Measurements from ENCODE around the gene LCP1.

Gene LCP1

DNA sequence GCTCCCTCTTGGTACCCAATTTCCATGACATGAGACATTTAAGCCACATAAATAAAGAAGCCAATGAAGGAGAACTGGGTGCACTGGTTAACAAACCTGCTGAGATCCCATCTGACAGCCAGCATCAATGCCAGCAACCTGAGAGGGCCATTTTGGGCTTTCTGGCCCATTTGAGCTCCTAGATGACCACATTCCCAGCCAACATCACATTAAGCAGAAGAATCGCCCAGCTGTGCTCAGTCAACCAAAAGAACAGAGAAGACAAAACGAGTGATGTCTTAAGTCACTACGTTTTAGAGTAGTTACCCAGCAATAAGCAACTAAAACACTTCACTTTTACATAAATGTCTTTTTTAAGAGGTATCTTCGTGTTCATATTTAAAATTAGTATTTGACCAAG lies 21.9 kb downstream of the LCP1 start:
- H3K27ac ChIP-seq = 0 out of 2 replicates have a peak overlapping the region, but pooled peaks have one; percentile 4
- TF ChIP-seq POLR2AphosphoS5 (IDR thresholded peaks at IDR 0.05; ENCODE audit: borderline replicate concordance, low read depth, low read length) = no peak
- no peak for TF ChIP-seq EZH2 (IDR thresholded peaks at IDR 0.05)
- TF ChIP-seq FOXP2 (optimal IDR thresholded peaks at IDR 0.05; ENCODE audit: control extremely low read depth, extremely low read length, insufficient read depth) = no peak
- H3K9me3 ChIP-seq (ENCODE audit: low read depth, low read length) = no peaks in the 10 kb centered on the region
- H3K36me3 ChIP-seq (ENCODE audit: insufficient read depth, low read length) = peaks cover 11% of the 10 kb centered on the region; the same call in 1 of the 2 replicates
- H3K9ac ChIP-seq (ENCODE audit: insufficient read length) = no peak overlapping the region
- no peak for DNase-seq (ENCODE audit: low read depth, low spot score)
- H3K4me3 ChIP-seq = no peak overlapping the region

DNA sequence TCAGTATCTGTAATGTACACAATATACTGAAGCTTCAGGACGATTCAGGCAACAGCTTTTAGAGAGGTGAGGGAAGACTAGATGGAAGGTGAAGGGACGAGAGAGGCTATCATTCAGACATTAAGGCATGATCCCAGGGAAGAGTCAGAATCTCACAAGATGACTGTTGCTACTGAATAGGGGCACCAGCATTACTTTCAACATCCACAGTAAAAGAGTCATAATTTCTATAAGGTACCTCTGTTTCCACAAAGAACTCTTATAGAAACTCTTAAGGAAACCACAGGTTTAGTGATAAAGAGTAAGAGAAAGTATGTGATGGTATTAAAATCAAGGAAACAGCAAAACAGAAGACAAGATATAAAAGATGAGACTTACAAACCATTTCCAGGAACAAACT lies 23.0 kb downstream of the LCP1 start:
- DNase-seq (ENCODE audit: low read depth, low spot score) = no peak
- no peaks in the 10 kb centered on the region for H3K9me3 ChIP-seq (ENCODE audit: low read depth, low read length)
- no peak overlapping the region for H3K4me3 ChIP-seq
- no peak overlapping the region for H3K27ac ChIP-seq
- H3K36me3 ChIP-seq (ENCODE audit: insufficient read depth, low read length) = peaks cover 15% of the 10 kb centered on the region
- TF ChIP-seq EZH2 (IDR thresholded peaks at IDR 0.05) = no peak
- TF ChIP-seq POLR2AphosphoS5 (IDR thresholded peaks at IDR 0.05; ENCODE audit: borderline replicate concordance, low read depth, low read length) = no peak
- no peak for TF ChIP-seq FOXP2 (optimal IDR thresholded peaks at IDR 0.05; ENCODE audit: control extremely low read depth, extremely low read length, insufficient read depth)
- no peak overlapping the region for H3K9ac ChIP-seq (ENCODE audit: insufficient read length)

DNA sequence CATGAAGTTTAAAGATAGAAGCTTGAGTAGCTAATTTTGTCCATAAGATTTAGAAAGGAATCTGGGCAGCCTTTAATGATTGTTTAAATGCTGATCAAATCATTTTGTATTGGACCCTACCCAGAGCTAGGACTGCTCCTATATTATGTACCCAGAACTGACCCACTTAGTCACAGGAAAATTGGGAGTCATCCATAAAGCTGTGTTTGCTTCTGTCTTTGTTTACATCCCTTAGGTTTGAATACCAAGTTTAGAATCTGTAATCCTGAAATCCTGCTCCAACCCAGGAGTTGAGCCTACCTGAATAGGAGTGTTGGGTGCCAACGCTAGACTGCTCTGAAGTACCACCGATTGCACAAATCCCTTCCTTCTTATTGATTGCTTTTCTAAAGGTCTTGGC lies 23.8 kb downstream of the LCP1 start:
- no peak for DNase-seq (ENCODE audit: low read depth, low spot score)
- H3K9ac ChIP-seq (ENCODE audit: insufficient read length) = no peak overlapping the region
- H3K27ac ChIP-seq = no peak overlapping the region
- H3K9me3 ChIP-seq (ENCODE audit: low read depth, low read length) = no peaks in the 10 kb centered on the region
- TF ChIP-seq EZH2 (IDR thresholded peaks at IDR 0.05) = no peak
- TF ChIP-seq FOXP2 (optimal IDR thresholded peaks at IDR 0.05; ENCODE audit: control extremely low read depth, extremely low read length, insufficient read depth) = no peak
- TF ChIP-seq POLR2AphosphoS5 (IDR thresholded peaks at IDR 0.05; ENCODE audit: borderline replicate concordance, low read depth, low read length) = no peak
- H3K36me3 ChIP-seq (ENCODE audit: insufficient read depth, low read length) = peaks cover 17% of the 10 kb centered on the region
- no peak overlapping the region for H3K4me3 ChIP-seq

DNA sequence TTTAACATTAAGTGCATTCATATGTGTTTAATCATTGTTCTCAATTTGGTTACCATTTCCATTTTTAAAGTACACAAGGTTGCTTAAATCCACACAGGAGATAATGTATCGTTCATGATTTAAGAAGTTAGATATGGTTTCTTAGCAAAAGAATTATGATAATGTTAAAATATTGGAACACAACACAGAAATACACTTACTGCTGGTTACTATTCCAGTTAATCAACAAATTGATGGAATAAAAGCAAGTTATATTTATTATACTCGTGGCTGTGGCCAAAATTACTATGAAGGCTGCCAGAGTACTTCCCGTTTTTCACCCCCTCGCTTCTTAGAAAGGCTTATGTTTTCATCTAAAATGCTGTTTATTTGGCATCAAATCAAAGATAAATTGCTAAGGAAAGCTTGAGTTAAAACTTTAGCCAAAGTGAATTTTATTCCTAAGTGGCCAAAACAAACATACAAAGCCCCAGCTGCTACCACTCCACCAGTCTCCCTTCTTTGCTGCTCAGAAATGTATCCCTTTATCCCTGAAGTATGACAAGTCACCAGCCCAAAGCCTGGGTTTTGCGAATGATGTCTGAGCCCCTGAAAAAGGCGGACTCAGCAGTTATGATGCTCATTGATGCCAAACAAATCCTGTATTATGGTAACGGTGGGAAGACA lies 27.7 kb downstream of the LCP1 start:
- TF ChIP-seq FOXP2 (optimal IDR thresholded peaks at IDR 0.05; ENCODE audit: control extremely low read depth, extremely low read length, insufficient read depth) = no peak
- no peak for TF ChIP-seq POLR2AphosphoS5 (IDR thresholded peaks at IDR 0.05; ENCODE audit: borderline replicate concordance, low read depth, low read length)
- no peak for TF ChIP-seq EZH2 (IDR thresholded peaks at IDR 0.05)
- Histone ChIP-seq H3K9ac (ENCODE audit: insufficient read length) (no peak overlapping the region), H3K27ac (no peak overlapping the region), H3K9me3 (ENCODE audit: low read depth, low read length) (no peaks in the 10 kb centered on the region), H3K4me3 (no peak overlapping the region), H3K36me3 (ENCODE audit: insufficient read depth, low read length) (peaks cover 39% of the 10 kb centered on the region)
- no peak for DNase-seq (ENCODE audit: low read depth, low spot score)

DNA sequence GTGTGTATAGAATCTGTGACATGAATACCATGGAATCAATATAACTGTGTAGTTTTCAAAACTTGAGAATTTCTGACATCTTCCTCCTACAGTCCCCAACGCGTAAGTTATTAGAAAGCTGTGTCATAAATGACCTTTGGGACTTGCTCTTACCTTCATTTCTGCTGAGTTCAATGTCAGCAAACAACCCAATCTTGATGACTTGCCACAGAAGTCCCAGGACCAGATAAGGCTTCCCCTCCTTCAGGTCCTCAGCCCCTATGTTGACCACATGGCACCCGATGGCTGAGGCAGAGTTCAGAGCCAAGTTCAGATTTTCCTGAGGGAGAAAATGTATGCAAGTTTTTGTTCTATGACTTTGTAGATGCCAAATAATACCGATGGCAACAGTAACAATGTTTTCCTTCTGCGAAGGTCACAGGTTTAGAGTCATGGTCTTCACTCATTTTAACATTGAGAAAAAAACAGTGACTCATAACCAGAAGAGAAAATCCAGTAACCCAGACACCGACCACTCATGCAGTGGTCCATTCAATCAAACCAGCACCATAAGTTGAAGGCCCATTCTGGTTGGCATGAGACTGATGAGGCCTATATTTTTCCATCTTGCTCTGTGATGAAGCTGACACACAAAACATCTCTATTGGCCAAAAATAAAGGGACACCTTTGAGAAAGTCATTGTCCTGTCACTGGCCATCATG lies 29.2 kb downstream of the LCP1 start:
- Histone ChIP-seq H3K9ac (ENCODE audit: insufficient read length) (no peak overlapping the region), H3K4me3 (no peak overlapping the region), H3K9me3 (ENCODE audit: low read depth, low read length) (no peaks in the 10 kb centered on the region), H3K36me3 (ENCODE audit: insufficient read depth, low read length) (peaks cover 28% of the 10 kb centered on the region), H3K27ac (no peak overlapping the region)
- no peak for DNase-seq (ENCODE audit: low read depth, low spot score)
- no peak for TF ChIP-seq EZH2 (IDR thresholded peaks at IDR 0.05)
- no peak for TF ChIP-seq POLR2AphosphoS5 (IDR thresholded peaks at IDR 0.05; ENCODE audit: borderline replicate concordance, low read depth, low read length)
- no peak for TF ChIP-seq FOXP2 (optimal IDR thresholded peaks at IDR 0.05; ENCODE audit: control extremely low read depth, extremely low read length, insufficient read depth)

DNA sequence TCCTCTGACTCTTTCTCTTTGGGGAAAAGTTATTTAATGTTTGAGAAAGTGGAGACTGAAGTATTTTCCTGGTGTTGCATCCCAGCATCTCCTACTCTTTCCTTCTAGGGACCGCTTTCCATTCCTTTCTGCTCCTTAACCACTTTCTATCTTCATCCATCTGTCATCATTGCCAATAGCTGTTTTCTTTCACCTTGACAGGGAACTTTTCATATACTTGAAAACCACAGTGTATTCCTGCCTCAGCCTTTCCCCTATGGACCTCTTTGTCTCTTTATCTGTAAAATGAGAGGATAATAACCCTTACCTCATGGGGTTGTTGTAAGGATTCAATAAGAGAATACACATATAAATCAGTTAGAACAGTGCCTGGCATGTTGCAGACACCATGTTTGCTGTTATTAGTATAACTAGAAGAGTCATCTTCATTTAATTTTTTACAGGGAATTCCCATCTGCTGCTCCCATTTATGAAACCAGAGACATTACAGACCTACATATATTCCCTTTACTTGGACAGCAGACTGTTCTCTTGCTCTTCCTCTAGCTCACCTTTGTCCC lies 31.8 kb downstream of the LCP1 start:
- Histone ChIP-seq H3K27ac (no peak overlapping the region), H3K9ac (ENCODE audit: insufficient read length) (no peak overlapping the region), H3K36me3 (ENCODE audit: insufficient read depth, low read length) (peaks cover 28% of the 10 kb centered on the region), H3K4me3 (no peak overlapping the region), H3K9me3 (ENCODE audit: low read depth, low read length) (no peaks in the 10 kb centered on the region)
- TF ChIP-seq POLR2AphosphoS5 (IDR thresholded peaks at IDR 0.05; ENCODE audit: borderline replicate concordance, low read depth, low read length) (no peak), EZH2 (IDR thresholded peaks at IDR 0.05) (no peak), FOXP2 (optimal IDR thresholded peaks at IDR 0.05; ENCODE audit: control extremely low read depth, extremely low read length, insufficient read depth) (no peak)
- DNase-seq (ENCODE audit: low read depth, low spot score) = no peak

DNA sequence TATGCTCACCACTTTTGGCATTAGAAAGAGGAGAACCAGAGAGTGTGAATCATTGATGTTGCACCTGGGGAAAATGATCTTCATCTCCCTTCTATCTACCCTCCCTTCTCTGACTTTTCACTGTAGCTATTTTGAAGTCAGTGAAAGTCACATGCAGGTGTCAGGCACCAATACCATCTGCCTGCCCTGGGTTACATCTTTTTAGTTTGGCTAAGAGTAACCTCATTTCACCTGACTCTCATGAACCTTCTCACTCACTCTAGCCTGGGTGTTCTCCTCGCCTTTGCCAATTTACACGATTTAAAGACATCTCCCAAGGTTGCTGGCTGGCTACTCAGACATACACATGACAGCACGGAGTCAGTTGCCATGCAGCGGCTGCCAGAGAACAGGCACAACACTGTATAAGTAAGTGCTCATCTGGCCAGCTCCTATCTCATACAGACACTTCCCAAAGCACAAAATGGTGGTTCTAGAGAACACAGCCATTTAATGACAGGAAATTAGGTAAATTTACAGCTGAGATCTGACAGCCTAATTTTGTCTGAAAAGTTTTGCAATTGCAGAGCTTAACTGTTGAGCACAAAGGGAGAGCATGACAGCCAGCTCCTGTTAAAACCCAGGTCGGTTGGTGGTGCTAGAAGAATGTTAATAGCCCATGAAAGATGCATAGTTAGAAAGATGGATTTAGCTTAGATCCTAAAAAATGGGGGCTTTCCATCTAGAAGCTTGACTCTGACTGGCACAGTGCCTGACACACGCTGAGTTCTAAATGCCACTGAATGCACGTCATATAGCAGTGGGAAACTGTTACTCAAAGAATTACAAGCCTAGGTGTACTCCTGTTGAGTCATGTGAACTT lies 32.5 kb downstream of the LCP1 start:
- Histone ChIP-seq H3K27ac (no peak overlapping the region), H3K36me3 (ENCODE audit: insufficient read depth, low read length) (peaks cover 28% of the 10 kb centered on the region), H3K9me3 (ENCODE audit: low read depth, low read length) (no peaks in the 10 kb centered on the region), H3K4me3 (no peak overlapping the region), H3K9ac (ENCODE audit: insufficient read length) (no peak overlapping the region)
- DNase-seq (ENCODE audit: low read depth, low spot score) = no peak
- no peak for TF ChIP-seq EZH2 (IDR thresholded peaks at IDR 0.05)
- no peak for TF ChIP-seq POLR2AphosphoS5 (IDR thresholded peaks at IDR 0.05; ENCODE audit: borderline replicate concordance, low read depth, low read length)
- no peak for TF ChIP-seq FOXP2 (optimal IDR thresholded peaks at IDR 0.05; ENCODE audit: control extremely low read depth, extremely low read length, insufficient read depth)

DNA sequence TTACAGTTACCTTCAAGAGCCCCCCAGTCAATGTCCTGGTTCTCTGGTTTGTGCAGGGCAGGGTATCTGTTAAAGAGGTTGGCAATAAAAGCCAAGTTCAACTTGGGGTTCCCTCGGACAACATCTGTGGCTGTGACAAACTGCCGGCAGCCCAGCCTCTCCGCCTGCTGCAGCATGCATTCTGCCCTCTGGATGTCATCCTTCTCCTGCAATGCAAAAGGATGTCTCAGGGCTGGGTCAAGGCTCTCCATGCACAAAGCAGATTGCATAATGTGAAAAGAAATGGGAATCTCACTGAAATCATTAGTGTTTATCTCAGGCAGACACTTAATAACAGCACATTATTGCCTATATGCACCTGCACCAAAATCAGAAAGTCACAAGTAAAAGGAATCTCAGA lies 35.1 kb downstream of the LCP1 start:
- Histone ChIP-seq H3K27ac (no peak overlapping the region), H3K9ac (ENCODE audit: insufficient read length) (no peak overlapping the region), H3K4me3 (no peak overlapping the region), H3K9me3 (ENCODE audit: low read depth, low read length) (no peaks in the 10 kb centered on the region), H3K36me3 (ENCODE audit: insufficient read depth, low read length) (peaks cover 10% of the 10 kb centered on the region; the same call in 1 of the 2 replicates)
- no peak for DNase-seq (ENCODE audit: low read depth, low spot score)
- no peak for TF ChIP-seq FOXP2 (optimal IDR thresholded peaks at IDR 0.05; ENCODE audit: control extremely low read depth, extremely low read length, insufficient read depth)
- no peak for TF ChIP-seq POLR2AphosphoS5 (IDR thresholded peaks at IDR 0.05; ENCODE audit: borderline replicate concordance, low read depth, low read length)
- TF ChIP-seq EZH2 (IDR thresholded peaks at IDR 0.05) = no peak
